Measurements from ENCODE around the gene NGB. TPM values are rescaled to one million over a fixed set of nuclear protein-coding genes. Genes with fewer than 3 reads are reported as not detected.

NGB gene
- total RNA-seq, 2 donors from 2014 or later = 1.5 TPM; not detected in 1

- intact Hi-C loops (cut with DNase I) = no loop called here
- no peak for DNase-seq
- no peaks in the 10 kb centered on the region for H3K36me3 ChIP-seq
Observed at GRCh38 chr14:77296906-77297305, 25.9 kb upstream of the NGB start.

GRCh38 chr14:77296155-77296554, 25.1 kb upstream of the NGB start:
- Histone ChIP-seq H3K9ac (ENCODE audit: low read depth in 2 of 2, low read length in 2 of 2) (no peak overlapping the region), H3K27ac (no peak overlapping the region), H3K4me3 (no peak overlapping the region), H3K9me3 (no peaks in the 10 kb centered on the region), H3K36me3 (no peaks in the 10 kb centered on the region), H3K27me3 (no peaks in the 10 kb centered on the region), H3K4me1 (no peaks in the 10 kb centered on the region)
- intact Hi-C loops (cut with DNase I) = no loop called here
- no peak for TF ChIP-seq CTCF (IDR thresholded peaks at IDR 0.05)
- DNase-seq = no peak

More at GRCh38 chr14:77296906-77297305, 25.9 kb upstream of the NGB start:
- H3K9ac ChIP-seq (ENCODE audit: low read depth in 2 of 2, low read length in 2 of 2) = no peak overlapping the region
- H3K4me3 ChIP-seq = no peak overlapping the region
- H3K27me3 ChIP-seq = no peaks in the 10 kb centered on the region
- no peaks in the 10 kb centered on the region for H3K9me3 ChIP-seq
- no peak overlapping the region for H3K27ac ChIP-seq
- H3K4me1 ChIP-seq = no peaks in the 10 kb centered on the region
- no peak for TF ChIP-seq CTCF (IDR thresholded peaks at IDR 0.05)

- Histone ChIP-seq H3K4me1 (no peaks in the 10 kb centered on the region), H3K9me3 (no peaks in the 10 kb centered on the region), H3K27ac (no peak overlapping the region), H3K36me3 (no peaks in the 10 kb centered on the region), H3K27me3 (no peaks in the 10 kb centered on the region), H3K4me3 (no peak overlapping the region), H3K9ac (ENCODE audit: low read depth in 2 of 2, low read length in 2 of 2) (no peak overlapping the region)
- intact Hi-C loops (cut with DNase I) = no loop called here
- DNase-seq = no peak
- TF ChIP-seq CTCF (IDR thresholded peaks at IDR 0.05) = no peak
Observed at GRCh38 chr14:77290705-77291104, 19.7 kb upstream of the NGB start.

- no peak for TF ChIP-seq CTCF (IDR thresholded peaks at IDR 0.05)
- intact Hi-C loops (cut with DNase I) = no loop called here
- Histone ChIP-seq H3K4me3 (no peak overlapping the region), H3K36me3 (no peaks in the 10 kb centered on the region), H3K27me3 (no peaks in the 10 kb centered on the region), H3K27ac (no peak overlapping the region), H3K9me3 (no peaks in the 10 kb centered on the region), H3K4me1 (no peaks in the 10 kb centered on the region), H3K9ac (ENCODE audit: low read depth in 2 of 2, low read length in 2 of 2) (no peak overlapping the region)
- DNase-seq = no peak
Observed at GRCh38 chr14:77286576-77286975, 15.6 kb upstream of the NGB start.

GRCh38 chr14:77284466-77284865, 13.5 kb upstream of the NGB start:
- no peaks in the 10 kb centered on the region for H3K4me1 ChIP-seq
- no peak overlapping the region for H3K4me3 ChIP-seq
- no peak for TF ChIP-seq CTCF (IDR thresholded peaks at IDR 0.05)
- no peaks in the 10 kb centered on the region for H3K27me3 ChIP-seq
- no peaks in the 10 kb centered on the region for H3K9me3 ChIP-seq
- no peaks in the 10 kb centered on the region for H3K36me3 ChIP-seq
- DNase-seq = no peak
- H3K9ac ChIP-seq (ENCODE audit: low read depth in 2 of 2, low read length in 2 of 2) = no peak overlapping the region
- intact Hi-C loops (cut with DNase I) = no loop called here
- no peak overlapping the region for H3K27ac ChIP-seq

- Histone ChIP-seq H3K27ac (no peak overlapping the region), H3K4me3 (no peak overlapping the region), H3K9ac (ENCODE audit: low read depth in 2 of 2, low read length in 2 of 2) (no peak overlapping the region), H3K9me3 (no peaks in the 10 kb centered on the region), H3K36me3 (no peaks in the 10 kb centered on the region), H3K4me1 (no peaks in the 10 kb centered on the region), H3K27me3 (no peaks in the 10 kb centered on the region)
- intact Hi-C loops (cut with DNase I) = no loop called here
- DNase-seq = no peak
- TF ChIP-seq CTCF (IDR thresholded peaks at IDR 0.05) = no peak
Observed at GRCh38 chr14:77284066-77284465, 13.1 kb upstream of the NGB start.

Measured in colonic mucosa (tissue), 4 donors.